BJ (cell line): ENCODE data around the gene SLC8A1. TPM values are rescaled to one million over a fixed set of nuclear protein-coding genes. Genes with fewer than 3 reads are reported as not detected.

Experiments used
- CTCF ChIA-PET: fragments of 350-600 bp; formaldehyde crosslinking; extraction: SDS; loops from one replicate; lab custom pipeline; 2021; ENCODE audit warnings: antibody characterized with exemption, inconsistent platforms; lab: Yijun Ruan, JAX
- POLR2A ChIA-PET: fragments of 300-600 bp; sonication (Branson Sonifier 250); formaldehyde crosslinking; extraction: SDS; loops from one replicate; lab custom pipeline; 2021; ENCODE audit warnings: antibody characterized with exemption; lab: Charles Lee
- DNase-seq: peaks from one replicate; pipeline ENCODE4 v3.0.0-alpha.2; 2011; ENCODE audit warnings: low read depth
- H3K27me3 ChIP-seq: 2 replicates; pipeline ENCODE4 v1.6.0; 2011; ENCODE audit warnings: low read length; ENCODE audit not compliant: control insufficient read depth, insufficient read depth
- H3K36me3 ChIP-seq: 2 replicates; pipeline ENCODE4 v1.5.1; 2011; ENCODE audit warnings: low read length; ENCODE audit not compliant: control insufficient read depth, insufficient read depth
- H3K4me3 ChIP-seq: 2 replicates; pipeline ENCODE4 v1.5.1; 2011; ENCODE audit warnings: low read depth, mild to moderate bottlenecking, control low read depth, low read length
- polyA plus RNA-seq: library from polyadenylated mRNA; depleted of rRNA; stranded (reverse); fragments of >200 nt; gene quantifications from 2 replicates; pipeline ENCODE4 v1.2.3, GENCODE V29; 2011
- TF ChIP-seq, protein P1 (sequence below): IDR thresholded peaks from 2 replicates; pipeline ENCODE4 v1.5.1; 2011; ENCODE audit warnings: low read depth, mild to moderate bottlenecking, control low read depth, inconsistent platforms, low read length, moderate library complexity; ENCODE audit not compliant: insufficient read depth

The SLC8A1 gene
- polyA plus RNA-seq, 1 experiment = 18.5 TPM

DNA sequence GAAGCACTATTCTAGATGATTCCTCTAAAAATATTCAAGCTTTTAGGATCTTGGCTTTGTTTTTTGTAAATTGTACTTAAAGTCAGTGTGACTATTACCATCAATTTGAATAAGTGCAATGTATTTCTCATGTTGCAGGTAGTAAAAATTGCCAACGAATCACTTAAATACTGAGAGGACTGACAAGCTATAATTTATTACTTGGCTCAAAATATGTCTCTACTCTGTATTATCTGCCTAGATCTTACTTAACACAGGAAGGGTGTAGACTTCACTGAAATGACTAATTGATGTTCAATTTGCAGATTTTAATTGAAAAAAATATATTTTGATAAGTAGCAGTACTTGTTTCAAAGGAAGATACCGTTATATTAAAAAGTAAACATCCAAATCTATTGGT is 202.3 kb downstream of the SLC8A1 start:
- ChIA-PET POLR2A (interaction anchor here (1.0 kb wide), 1 partner anchor 263 kb away, joined by 4 read pairs; no protein-coding TSS in a partner anchor), CTCF (no interaction called here)
- Histone ChIP-seq H3K36me3 (0 out of 2 replicates have a peak, but pooled peaks cover 1% of the 10 kb centered on the region), H3K4me3 (no peak overlapping the region), H3K27me3 (no peaks in the 10 kb centered on the region)
- TF ChIP-seq, protein P1, sequence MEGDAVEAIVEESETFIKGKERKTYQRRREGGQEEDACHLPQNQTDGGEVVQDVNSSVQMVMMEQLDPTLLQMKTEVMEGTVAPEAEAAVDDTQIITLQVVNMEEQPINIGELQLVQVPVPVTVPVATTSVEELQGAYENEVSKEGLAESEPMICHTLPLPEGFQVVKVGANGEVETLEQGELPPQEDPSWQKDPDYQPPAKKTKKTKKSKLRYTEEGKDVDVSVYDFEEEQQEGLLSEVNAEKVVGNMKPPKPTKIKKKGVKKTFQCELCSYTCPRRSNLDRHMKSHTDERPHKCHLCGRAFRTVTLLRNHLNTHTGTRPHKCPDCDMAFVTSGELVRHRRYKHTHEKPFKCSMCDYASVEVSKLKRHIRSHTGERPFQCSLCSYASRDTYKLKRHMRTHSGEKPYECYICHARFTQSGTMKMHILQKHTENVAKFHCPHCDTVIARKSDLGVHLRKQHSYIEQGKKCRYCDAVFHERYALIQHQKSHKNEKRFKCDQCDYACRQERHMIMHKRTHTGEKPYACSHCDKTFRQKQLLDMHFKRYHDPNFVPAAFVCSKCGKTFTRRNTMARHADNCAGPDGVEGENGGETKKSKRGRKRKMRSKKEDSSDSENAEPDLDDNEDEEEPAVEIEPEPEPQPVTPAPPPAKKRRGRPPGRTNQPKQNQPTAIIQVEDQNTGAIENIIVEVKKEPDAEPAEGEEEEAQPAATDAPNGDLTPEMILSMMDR = no peak
- DNase-seq = no peak

DNA sequence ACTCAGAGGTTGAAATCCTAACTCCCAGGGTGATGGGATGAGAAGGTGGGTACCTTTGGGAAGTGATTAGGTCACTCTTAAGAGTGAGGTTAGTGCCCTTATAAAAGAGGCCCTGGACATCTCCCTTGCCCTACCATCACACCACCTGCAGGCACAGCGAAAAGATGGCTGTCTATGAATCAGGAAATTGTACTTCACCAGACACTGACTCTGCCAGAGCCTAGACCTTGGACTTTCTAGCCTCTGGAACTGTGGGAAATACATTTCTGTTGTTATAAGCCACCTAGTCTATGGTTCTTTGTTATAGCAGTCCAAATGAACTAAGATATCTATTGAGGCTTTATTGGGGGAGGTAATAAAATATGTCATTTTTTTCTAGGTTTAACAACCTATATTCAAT is 203.6 kb downstream of the SLC8A1 start:
- Histone ChIP-seq H3K36me3 (0 out of 2 replicates have a peak, but pooled peaks cover 1% of the 10 kb centered on the region), H3K4me3 (no peak overlapping the region), H3K27me3 (no peaks in the 10 kb centered on the region)
- CTCF ChIA-PET = no interaction called here
- no peak for DNase-seq
- POLR2A ChIA-PET = no interaction called here
- TF ChIP-seq, protein P1 = no peak

DNA sequence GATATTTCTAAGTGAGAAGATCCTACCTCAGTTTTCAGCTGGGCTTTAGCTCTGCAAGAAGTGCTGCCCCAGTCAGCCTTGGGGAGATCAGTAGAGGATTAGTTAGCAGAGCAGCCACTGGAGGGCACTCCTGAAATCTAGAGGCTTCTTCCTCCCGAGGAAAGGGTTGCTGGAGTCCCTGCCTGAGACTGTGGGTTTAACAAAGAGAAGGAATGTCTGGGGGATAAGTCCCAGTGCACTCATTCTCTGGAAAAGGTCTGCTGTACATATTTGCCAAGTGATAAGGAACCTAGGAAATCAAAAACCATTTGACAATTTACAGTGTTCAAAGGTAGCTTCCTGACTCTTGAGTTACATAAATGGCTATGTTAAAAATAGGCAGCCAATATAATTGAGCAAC is 207.2 kb downstream of the SLC8A1 start:
- Histone ChIP-seq H3K36me3 (0 out of 2 replicates have a peak, but pooled peaks cover 1% of the 10 kb centered on the region), H3K27me3 (no peaks in the 10 kb centered on the region), H3K4me3 (no peak overlapping the region)
- ChIA-PET CTCF (interaction anchor here (0.6 to 2.4 kb wide), 21 partner anchors 12 to 516 kb away, joined by 3 to 8 read pairs (median 4); no protein-coding TSS in a partner anchor), POLR2A (interaction anchor here (0.7 to 0.9 kb wide), 2 partner anchors 24 to 105 kb away, joined by 3 to 9 read pairs; no protein-coding TSS in a partner anchor)
- TF ChIP-seq, protein P1 = peak; percentile 74
- no peak for DNase-seq

DNA sequence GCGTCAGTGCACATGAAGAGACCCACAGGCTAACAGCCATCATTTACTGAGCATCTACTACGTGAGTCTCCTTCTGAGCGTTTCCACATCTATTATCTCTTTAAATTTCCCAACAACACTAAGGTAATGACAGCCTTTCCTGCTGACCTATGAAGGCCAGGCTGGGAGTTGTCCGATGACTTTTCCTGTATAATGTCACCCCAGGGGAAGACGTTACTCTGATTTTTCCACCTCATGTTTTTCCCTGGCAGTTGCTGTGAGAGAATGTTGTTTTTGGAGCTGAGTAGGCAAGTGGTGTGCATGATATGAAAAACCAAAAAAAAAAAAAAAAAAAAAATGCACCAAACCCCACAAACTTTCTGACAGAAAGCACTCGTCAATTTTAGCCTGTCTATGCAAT is 207.6 kb downstream of the SLC8A1 start:
- Histone ChIP-seq H3K4me3 (no peak overlapping the region), H3K36me3 (0 out of 2 replicates have a peak, but pooled peaks cover 1% of the 10 kb centered on the region), H3K27me3 (no peaks in the 10 kb centered on the region)
- TF ChIP-seq, protein P1 = no peak
- DNase-seq = no peak
- CTCF ChIA-PET = interaction anchor here (0.6 to 2.4 kb wide), 19 partner anchors 13 to 516 kb away, joined by 3 to 8 read pairs (median 3); no protein-coding TSS in a partner anchor
- POLR2A ChIA-PET = interaction anchor here (0.6 to 0.9 kb wide), 3 partner anchors 24 to 509 kb away, joined by 3 to 9 read pairs (median 5); no protein-coding TSS in a partner anchor

DNA sequence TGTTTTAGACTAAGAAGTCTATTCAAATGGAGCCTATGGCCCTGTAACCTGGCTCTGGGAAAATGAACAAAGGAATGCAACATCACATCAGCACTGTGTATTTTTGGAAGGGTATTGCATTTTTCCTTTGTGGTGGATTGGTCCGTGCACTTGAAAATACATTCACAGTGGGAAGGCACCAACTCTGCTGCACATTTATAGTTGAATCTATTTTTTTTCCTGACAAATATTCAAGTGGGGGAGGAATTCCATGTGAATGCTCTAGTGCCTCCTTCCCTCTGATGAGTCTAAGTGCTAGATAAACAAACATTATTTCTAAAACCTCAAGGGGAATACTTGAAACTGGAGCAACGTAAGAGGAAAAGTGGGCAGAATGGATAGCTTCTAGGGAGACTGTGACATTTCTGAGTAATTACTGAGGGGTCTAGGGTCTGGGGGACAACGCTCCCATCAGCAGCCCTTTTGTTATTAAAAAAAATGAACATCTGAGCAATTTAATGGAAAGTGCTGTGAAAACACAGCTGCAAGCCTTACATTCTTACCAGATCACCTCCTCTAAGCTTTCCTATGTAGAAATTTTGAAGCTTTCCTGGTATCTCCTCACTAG is 208.2 kb downstream of the SLC8A1 start:
- 0 out of 2 replicates have a peak, but pooled peaks cover 1% of the 10 kb centered on the region for H3K36me3 ChIP-seq
- ChIA-PET CTCF (interaction anchor here (0.6 to 2.4 kb wide), 14 partner anchors 13 to 517 kb away, joined by 3 to 8 read pairs (median 4); no protein-coding TSS in a partner anchor), POLR2A (interaction anchor here (0.6 to 0.7 kb wide), 3 partner anchors 23 to 509 kb away, joined by 3 to 9 read pairs (median 5); no protein-coding TSS in a partner anchor)
- DNase-seq = peak; percentile 79
- no peak overlapping the region for H3K4me3 ChIP-seq
- no peaks in the 10 kb centered on the region for H3K27me3 ChIP-seq
- TF ChIP-seq, protein P1 = no peak
